HG03060 (cell line): ENCODE measurements around the gene TPM4.

Experiments
- ATAC-seq: cut with Tn5 transposase; IDR thresholded peaks from one replicate; pipeline ENCODE4 v1.9.1; 2021; ENCODE audit warnings: low read depth, moderate number of reproducible peaks; ENCODE audit not compliant: unreplicated experiment

The TPM4 gene

GRCh38 chr19:16041299-16041990, 34.9 kb upstream of the TPM4 start:
- ATAC-seq: no peak

DNA sequence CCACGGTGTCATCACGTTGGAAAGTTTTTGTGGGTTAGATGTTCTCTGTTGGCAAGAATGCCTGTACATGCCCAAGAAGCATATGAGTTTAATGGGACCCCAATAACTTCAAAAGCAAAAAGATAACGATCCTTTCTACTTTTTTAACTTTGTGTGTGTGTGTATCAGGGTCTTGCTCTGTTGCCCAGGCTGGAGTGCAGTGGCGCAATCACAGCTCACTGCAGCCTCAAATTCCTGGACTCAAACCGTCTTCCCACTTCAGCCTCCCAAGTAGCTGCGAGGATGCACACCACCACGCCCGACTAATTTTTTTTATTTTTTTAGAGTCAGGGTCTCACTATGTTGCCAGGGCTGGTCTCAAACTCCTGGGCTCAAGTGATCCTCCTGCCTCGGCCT, 34.3 kb upstream of the TPM4 start:
- ATAC-seq: no peak

DNA sequence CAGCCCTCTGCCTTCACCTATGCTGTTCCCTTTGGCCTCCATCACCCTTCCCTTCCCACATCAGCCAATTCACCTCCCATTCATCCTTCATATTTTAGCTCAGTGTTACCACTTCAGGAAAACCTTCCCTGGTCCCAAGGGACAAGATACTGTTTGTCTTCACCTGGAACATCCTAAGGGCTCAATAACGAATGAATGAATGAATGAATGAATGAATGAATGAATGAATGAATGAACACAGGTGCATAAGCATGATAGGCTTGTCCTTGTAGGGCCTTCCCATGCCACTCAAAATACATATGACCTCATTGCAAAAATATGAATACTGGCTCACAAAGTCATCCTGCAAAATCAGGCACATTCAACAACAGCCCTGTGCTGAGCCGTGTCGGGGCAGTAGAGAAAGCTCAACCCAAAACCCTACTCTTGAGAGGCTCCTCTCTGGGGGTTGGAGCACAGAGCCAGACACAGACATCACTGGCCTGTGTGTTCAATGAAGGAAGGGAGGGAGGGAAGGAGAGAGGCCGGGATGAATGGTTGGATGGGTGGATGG, 33.7 kb upstream of the TPM4 start:
- no peak for ATAC-seq

GRCh38 chr19:16043156-16043757, 33.0 kb upstream of the TPM4 start:
- no peak for ATAC-seq

GRCh38 chr19:16044746-16045145, 31.5 kb upstream of the TPM4 start:
- ATAC-seq: no peak

GRCh38 chr19:16045171-16045570, 31.1 kb upstream of the TPM4 start:
- no peak for ATAC-seq

DNA sequence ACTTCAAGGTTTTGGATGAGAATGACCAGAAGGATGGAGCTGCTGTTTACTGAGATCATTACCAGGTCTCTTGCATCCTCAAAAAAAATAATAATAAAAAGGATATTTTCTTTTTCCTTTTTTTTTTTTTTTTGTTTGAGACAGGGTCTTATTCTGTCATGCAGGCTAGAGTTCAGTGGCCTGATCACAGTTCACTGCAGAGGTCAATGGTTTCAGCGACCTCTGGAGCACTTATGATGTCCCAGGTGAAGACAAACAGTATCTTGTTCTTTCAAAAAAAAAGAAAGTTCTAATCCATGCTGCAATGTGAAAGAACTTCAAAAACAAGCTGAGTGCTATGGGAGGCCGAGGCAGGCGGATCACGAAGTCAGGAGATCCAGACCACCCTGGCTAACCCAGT, 30.4 kb upstream of the TPM4 start:
- ATAC-seq: no peak

- no peak for ATAC-seq
These were observed 27.7 kb upstream of the TPM4 start for GRCh38 chr19:16048583-16048982.

DNA sequence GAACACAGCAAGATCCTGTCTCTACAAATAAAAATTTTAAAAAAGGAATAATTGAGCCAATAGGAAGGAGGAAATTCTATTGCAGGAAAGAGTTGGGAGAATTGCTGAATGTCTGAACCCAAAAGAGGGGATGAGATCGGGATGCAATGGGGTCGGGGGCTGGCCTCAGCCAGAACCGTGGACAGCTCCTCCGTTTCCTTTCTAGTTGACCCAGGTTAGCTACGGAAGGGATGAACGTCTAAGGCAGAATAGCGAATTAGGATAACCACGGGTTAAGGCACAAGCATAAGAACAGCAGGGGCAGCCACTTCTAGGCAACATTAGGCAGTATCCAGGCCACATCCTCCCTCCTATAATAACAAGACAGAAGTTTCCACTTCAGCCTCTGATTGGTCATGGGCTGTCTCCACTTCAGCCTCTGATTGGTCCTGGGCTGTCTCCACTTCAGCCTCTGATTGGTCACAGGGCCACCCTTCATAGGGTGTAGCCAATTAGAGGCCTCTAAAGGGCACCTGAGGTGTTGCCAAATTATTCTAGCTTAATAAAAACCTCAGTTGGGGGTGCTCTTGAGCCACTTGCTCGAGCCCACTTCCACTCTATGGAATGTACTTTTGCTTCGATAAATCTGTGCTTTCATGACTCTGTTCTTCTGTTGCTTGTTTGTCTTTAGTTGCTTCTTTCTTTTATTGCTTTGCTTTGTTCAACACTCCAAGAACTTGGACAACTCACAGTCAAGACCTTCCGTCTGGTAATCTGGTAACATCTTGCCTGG, 24.9 kb upstream of the TPM4 start:
- ATAC-seq: no peak

GRCh38 chr19:16052353-16052752, 23.9 kb upstream of the TPM4 start:
- ATAC-seq: no peak

- ATAC-seq: no peak
These were observed 19.2 kb upstream of the TPM4 start for GRCh38 chr19:16057062-16057461.

GRCh38 chr19:16060294-16060693, 16.0 kb upstream of the TPM4 start:
- ATAC-seq: no peak

DNA sequence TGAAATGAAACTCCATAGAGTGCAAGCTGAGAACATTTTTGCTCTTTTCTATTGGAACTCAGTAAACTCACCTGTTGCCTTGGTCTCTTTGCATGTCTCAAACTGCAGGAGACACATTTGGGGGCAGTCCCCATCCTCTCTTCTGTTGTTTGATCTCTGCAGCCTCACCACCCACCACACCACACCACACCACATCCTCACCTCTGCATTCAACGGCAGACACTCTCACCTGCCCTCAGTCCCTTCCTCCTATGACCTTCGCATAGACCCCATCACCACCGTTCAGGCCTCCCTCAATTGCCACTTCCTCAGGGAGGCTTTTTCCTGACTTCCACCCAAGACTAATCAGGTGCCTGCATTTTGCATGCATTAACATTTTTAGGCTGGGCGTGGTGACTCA, 14.4 kb upstream of the TPM4 start:
- ATAC-seq: no peak

DNA sequence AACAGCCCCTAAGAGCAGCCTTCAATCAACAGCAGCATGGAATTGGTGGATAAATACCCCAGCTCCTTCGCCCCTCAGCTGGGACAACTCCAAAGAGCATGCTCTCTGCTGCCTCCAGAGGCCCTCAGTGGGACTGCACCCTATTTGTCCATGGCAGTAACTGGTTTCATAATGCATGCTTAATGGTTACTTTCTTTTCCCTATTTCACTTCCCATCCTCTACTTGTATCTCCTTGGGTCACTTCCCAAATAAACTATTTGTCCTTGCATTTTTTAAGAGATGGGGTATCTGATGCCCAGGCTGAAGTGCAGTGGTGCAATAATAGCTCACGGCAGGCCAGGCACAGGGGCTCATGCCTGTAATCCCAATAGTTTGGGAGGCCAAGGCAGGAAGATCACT, 13.5 kb upstream of the TPM4 start:
- no peak for ATAC-seq

DNA sequence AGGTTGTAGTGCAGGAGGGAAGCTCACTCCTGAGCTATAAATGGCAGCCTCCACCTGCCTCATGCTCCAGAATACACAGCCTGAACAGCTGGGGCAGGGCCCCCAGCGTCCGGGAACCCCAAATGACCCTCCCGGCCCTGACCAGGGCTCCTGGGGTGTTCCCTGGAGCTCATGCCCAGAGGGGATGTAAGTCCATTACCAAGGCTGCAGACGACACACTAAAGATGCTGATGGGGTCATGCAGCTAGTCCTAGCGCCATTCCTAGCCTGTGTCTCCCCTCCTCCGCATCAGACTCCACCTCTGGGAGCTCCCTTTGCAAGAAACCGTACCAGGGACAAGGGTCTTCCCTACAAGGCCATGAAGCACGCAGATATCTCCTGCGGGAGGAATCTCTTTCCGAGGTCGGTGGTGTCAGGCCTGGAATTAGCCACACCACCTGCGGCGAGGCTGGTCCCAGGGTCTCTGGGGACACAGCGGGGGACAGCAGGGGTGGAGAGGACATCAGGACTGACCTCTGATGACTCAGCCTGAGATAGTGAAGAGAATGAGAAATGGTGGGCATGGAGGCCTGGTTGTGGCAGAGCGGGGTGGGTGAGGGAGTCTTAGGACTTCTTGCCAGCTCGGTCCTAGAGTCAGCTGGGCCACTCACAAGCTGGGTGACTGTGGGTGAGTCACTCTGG, 11.9 kb upstream of the TPM4 start:
- no peak for ATAC-seq

DNA sequence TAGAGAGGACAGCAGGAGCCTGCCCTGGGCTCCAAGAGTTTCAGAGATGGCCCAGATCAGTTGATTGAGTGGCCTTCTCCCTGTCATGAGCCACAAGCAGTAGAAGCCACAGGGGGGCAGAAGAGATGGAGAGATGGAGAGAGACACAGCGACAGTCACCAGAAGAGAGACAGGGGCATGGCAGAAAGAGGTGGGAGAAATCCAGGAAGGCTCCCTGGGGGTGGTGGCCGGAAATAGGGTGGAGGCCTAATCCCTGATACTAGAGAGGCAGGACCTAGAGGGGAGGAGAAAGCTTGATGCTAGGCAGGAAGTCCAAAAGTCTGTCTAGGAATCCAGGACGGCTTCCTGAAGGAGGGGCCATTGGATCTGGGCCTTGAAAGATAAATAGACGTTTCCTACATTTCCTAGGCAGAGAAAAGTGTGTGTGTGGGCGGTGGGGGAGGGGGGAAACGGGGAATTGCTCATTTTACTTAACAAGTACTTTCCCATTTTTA, 9.6 kb upstream of the TPM4 start:
- ATAC-seq: no peak

DNA sequence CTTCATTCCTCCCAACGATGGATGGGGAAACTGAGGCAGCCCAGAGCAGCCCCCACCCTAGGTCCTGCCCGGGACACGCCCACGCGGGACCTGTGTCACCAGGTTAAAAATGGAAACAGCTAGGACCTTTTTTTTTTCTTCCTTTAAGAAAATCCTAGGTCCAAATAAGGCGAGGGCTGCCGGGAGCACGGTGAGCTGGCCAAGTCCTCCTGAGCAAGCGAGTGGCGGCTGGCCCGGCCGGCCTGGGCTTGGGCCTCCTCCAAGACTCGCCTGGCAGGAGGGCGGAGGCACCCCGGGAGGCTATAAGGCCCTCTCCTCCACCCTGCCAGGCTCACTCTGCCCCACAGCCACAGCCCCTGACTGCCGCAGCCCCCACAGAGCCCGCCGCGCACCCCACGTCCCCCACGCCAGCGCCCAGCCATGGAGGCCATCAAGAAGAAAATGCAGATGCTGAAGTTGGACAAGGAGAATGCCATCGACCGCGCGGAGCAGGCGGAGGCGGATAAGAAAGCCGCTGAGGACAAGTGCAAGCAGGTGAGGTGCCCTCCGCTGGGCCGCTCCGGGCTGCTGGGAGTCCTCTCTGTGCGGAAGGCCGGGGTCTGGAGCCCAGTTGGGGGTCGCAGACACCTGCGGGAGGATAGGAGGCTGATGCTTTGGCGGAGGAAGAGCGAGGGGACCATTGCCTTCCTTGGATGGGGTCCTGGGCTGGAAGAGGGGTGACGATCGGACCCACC, 8.9 kb upstream of the TPM4 start:
- ATAC-seq: no peak

DNA sequence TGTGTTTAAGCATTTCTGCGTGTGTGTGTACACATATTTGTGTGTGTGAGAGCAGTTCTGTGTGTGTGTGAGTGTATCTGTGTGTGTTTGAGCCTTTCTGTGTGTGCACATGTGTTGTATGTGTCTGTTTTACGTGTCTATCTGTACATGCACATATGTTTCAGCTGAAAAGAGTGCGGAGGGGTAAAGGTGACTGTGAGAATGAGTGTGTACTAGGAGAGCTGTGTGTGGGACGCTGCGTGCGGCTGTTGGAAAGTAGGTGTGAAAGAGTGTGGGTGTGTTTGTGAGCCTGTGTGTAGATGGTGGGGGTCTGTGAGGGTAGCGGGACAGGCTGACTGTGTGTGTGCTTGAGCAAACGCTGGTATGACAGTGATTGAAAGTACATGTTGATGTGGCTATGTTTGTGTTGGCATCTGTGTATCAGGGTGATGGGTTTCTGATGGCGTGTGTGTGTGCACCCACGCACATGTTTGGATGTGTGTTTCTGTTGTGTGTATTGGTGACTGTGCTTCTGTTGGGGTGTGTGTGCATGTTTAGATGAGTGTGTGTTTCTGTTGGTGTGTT, 7.5 kb upstream of the TPM4 start:
- ATAC-seq: no peak

DNA sequence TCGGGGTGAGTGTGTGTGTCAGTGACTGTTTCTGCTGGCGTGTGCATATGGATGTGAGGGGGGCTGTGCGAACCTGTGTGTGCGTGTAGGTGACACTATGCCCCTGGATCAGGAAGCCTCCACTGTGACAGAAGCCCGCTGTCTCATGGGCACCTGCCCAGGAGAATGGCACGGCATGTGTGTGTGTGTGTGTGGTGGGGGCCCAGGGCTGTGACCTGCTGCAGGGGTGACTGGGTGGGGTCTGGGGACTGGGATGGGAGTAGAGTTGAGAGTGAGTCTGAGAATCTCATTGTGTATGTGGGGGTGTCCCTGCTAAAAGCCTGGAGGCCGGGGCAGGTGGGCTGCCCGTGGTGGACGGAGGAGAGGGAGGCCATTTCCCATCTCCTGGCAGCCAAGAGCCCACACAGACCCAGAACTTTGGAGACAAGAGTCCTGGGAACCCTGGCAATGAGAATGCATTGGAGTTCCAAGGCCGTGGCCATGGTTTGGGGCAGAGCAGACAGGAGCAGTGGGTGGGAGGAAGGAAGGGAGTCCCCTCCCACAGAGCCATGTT, 6.4 kb upstream of the TPM4 start:
- no peak for ATAC-seq
